SK-N-SH (cell line): ENCODE results near the gene PCDHGA9. TPM values are rescaled to one million over a fixed set of nuclear protein-coding genes. Genes with fewer than 3 reads are reported as not detected.
"Not testable (repeated sequence)": the region's sequence is repeated elsewhere in the genome, so short reads cannot be mapped to it uniquely, and the experiment has no call there.

ENCODE experiments used
- CTCF ChIA-PET: fragments of 300-600, 350-600 bp; formaldehyde crosslinking; extraction: SDS; loops from one replicate; lab custom pipeline; 2021; lab: Yijun Ruan, JAX
- POLR2A ChIA-PET: fragments of 350-600 bp; sonication (Branson Sonifier 250); formaldehyde crosslinking; extraction: SDS; loops from one replicate; lab custom pipeline; 2020; ENCODE audit warnings: antibody characterized with exemption, inconsistent platforms; lab: Yijun Ruan, JAX
- DNase-seq: peaks from one replicate; pipeline ENCODE4 v3.0.0; 2012
- H2AFZ ChIP-seq: fragments of 200-600 bp; sonication (generic); 2 replicates; pipeline ENCODE4 v1.8.1; 2016; ENCODE audit warnings: antibody characterized with exemption, mild to moderate bottlenecking, low read depth
- H3F3A ChIP-seq: fragments of 200-600 bp; sonication (generic); replicated peaks from 2 replicates; pipeline ENCODE3; 2016; ENCODE audit warnings: antibody characterized with exemption, mild to moderate bottlenecking; ENCODE audit not compliant: insufficient read depth
- H3K27ac ChIP-seq, 2 experiments: fragments of 200-500 bp in 1 of 2; fragments of 200-600 bp in 1 of 2; sonication (Bioruptor generic) in 1 of 2; sonication (generic), shearing (Covaris generic) in 1 of 2; 2 replicates each; pipeline versions ENCODE4 v1.5.1 to v1.6.1; 2014 to 2016; ENCODE audit warnings: low read depth in 2 of 2, inconsistent platforms in 1 of 2, low read length in 1 of 2, mild to moderate bottlenecking in 1 of 2, mixed read lengths in 1 of 2
- H3K27me3 ChIP-seq: fragments of 200-600 bp; sonication (generic), shearing (Covaris generic); 2 replicates; pipeline ENCODE4 v1.6.1; 2016; ENCODE audit warnings: mixed run types; ENCODE audit not compliant: insufficient read depth
- H3K36me3 ChIP-seq, 2 experiments: fragments of 200-500 bp in 1 of 2; fragments of 200-600 bp in 1 of 2; sonication (Bioruptor generic) in 1 of 2; sonication (generic) in 1 of 2; replicated peaks in 1 of 2; 2 replicates each; pipeline versions ENCODE3 to v1.5.1; 2014 to 2016; ENCODE audit warnings: low read length in 1 of 2, mild to moderate bottlenecking in 1 of 2; ENCODE audit not compliant: insufficient read depth in 2 of 2, control insufficient read depth in 1 of 2
- H3K4me1 ChIP-seq, 2 experiments: fragments of 200-500 bp in 1 of 2; fragments of 200-600 bp in 1 of 2; sonication (Bioruptor generic) in 1 of 2; sonication (generic), shearing (Covaris generic) in 1 of 2; 2 replicates each; pipeline versions ENCODE4 v1.5.1 to v1.6.1; 2014 to 2016; ENCODE audit warnings: low read depth in 1 of 2, low read length in 1 of 2, mixed run types in 1 of 2; ENCODE audit not compliant: insufficient read depth in 2 of 2, control insufficient read depth in 1 of 2
- H3K4me2 ChIP-seq: fragments of 200-600 bp; sonication (generic), shearing (Covaris generic); 2 replicates; pipeline ENCODE4 v1.6.1; 2017; ENCODE audit warnings: mixed run types
- H3K4me3 ChIP-seq, 2 experiments: fragments of 200-500 bp in 1 of 2; fragments of 200-600 bp in 1 of 2; sonication (Bioruptor generic) in 1 of 2; sonication (generic), shearing (Covaris generic) in 1 of 2; 2 replicates each; pipeline versions ENCODE4 v1.5.1 to v1.8.1; 2014 to 2016; ENCODE audit warnings: low read depth in 2 of 2, inconsistent platforms in 1 of 2, low read length in 1 of 2, mild to moderate bottlenecking in 1 of 2, mixed read lengths in 1 of 2, moderate library complexity in 1 of 2
- H3K79me2 ChIP-seq: fragments of 200-600 bp; sonication (generic); 2 replicates; pipeline ENCODE4 v1.8.1; 2017; ENCODE audit warnings: mild to moderate bottlenecking; ENCODE audit not compliant: insufficient read depth
- H3K9ac ChIP-seq: fragments of 200-600 bp; sonication (generic); 2 replicates; pipeline ENCODE4 v1.6.1; 2017; ENCODE audit warnings: mixed run types
- H3K9me2 ChIP-seq: fragments of 200-600 bp; sonication (generic); 2 replicates; pipeline ENCODE4 v1.6.1; 2017; ENCODE audit warnings: mixed run types
- H3K9me3 ChIP-seq: fragments of 200-600 bp; sonication (generic); 2 replicates; pipeline ENCODE4 v1.6.1; 2017; ENCODE audit warnings: mixed run types, mild to moderate bottlenecking, moderate library complexity
- H4K20me1 ChIP-seq: fragments of 200-600 bp; sonication (generic); 2 replicates; pipeline ENCODE4 v1.6.1; 2017; ENCODE audit warnings: mild to moderate bottlenecking, mixed run types; ENCODE audit not compliant: insufficient read depth
- CTCF ChIP-seq: fragments of 200-600 bp; sonication (generic); IDR thresholded peaks from 2 replicates; pipeline ENCODE4 v1.6.1; 2017; ENCODE audit warnings: antibody characterized with exemption, mild to moderate bottlenecking, moderate library complexity
- FOXM1 ChIP-seq: IDR thresholded peaks from 2 replicates; pipeline ENCODE4 v1.4.0; 2012; ENCODE audit warnings: low read depth, mild to moderate bottlenecking
- MEF2A ChIP-seq: IDR thresholded peaks from 2 replicates; pipeline ENCODE4 v1.4.0; 2012; ENCODE audit warnings: low read depth, borderline replicate concordance
- POLR2AphosphoS5 ChIP-seq: IDR thresholded peaks from 2 replicates; pipeline ENCODE4 v1.6.1; 2012; ENCODE audit warnings: low read depth, low read length
- WGBS: methylation state at CpG from one replicate; pipeline ENCODE4 v1.1.6; 2017; ENCODE audit warnings: low lambda C conversion rate; 5-methylcytosine and 5-hydroxymethylcytosine counted together
- polyA plus RNA-seq, 3 experiments: library from polyadenylated mRNA; depleted of rRNA; stranded (reverse); fragments of >200 nt; gene quantifications; 2 replicates each; pipeline ENCODE4 v1.2.3, GENCODE V29; 2012
- TF ChIP-seq, protein P1 (sequence below): IDR thresholded peaks from 2 replicates; pipeline ENCODE4 v1.4.0; 2012; ENCODE audit warnings: low read depth, borderline replicate concordance
- TF ChIP-seq, protein P2 (sequence below): fragments of 150-350 bp; IDR thresholded peaks from 2 replicates; pipeline ENCODE4 v1.6.1; 2016; ENCODE audit warnings: mild to moderate bottlenecking, low read depth, low read length

The PCDHGA9 gene
- polyA plus RNA-seq, 1 of the 3 experiments (the other 2 are of a cell fraction), result 0.16 TPM

DNA sequence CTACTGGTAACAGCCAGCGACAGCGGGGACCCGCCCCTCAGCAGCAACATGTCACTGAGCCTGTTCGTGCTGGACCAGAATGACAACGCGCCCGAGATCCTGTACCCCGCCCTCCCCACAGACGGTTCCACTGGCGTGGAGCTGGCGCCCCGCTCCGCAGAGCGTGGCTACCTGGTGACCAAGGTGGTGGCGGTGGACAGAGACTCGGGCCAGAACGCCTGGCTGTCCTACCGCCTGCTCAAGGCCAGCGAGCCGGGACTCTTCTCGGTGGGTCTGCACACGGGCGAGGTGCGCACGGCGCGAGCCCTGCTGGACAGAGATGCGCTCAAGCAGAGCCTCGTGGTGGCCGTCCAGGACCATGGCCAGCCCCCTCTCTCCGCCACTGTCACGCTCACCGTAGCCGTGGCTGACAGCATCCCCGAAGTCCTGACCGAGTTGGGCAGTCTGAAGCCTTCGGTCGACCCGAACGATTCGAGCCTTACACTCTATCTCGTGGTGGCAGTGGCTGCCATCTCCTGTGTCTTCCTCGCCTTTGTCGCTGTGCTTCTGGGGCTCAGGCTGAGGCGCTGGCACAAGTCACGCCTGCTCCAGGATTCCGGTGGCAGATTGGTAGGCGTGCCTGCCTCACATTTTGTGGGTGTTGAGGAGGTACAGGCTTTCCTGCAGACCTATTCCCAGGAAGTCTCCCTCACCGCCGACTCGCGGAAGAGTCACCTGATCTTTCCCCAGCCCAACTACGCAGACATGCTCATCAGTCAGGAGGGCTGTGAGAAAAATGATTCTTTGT is 8.0 kb upstream of the PCDHGA9 start:
- H3K9me3 ChIP-seq, H3F3A ChIP-seq, H4K20me1 ChIP-seq, H3K27me3 ChIP-seq, DNase-seq, H3K4me2 ChIP-seq, H3K9me2 ChIP-seq, H3K79me2 ChIP-seq, H3K4me1 ChIP-seq, H3K27ac ChIP-seq, H3K4me3 ChIP-seq, POLR2A ChIA-PET, H2AFZ ChIP-seq, H3K9ac ChIP-seq: not testable (repeated sequence)
- H3K36me3 ChIP-seq, result peaks cover 0 to 15% of the 10 kb centered on the region in 2 experiments
- 81% methylated on average over 24 of the region's 53 CpGs for WGBS
- CTCF ChIA-PET, result interaction anchor here (0.7 kb wide), 1 partner anchor 131 kb away, joined by 3 read pairs; no protein-coding TSS in a partner anchor

GRCh38 chr5:141397756-141398551 is 4.6 kb upstream of the PCDHGA9 start, which contains the start of gene PCDHGB5:
Gene PCDHGB5 (plus strand): TSS chr5:141397947. CDS start chr5:141398128, 181 bp downstream.
- POLR2A ChIA-PET, H3K27ac ChIP-seq, H3K36me3 ChIP-seq, H3K9ac ChIP-seq, H3K4me1 ChIP-seq, H3K79me2 ChIP-seq, DNase-seq, H3K4me2 ChIP-seq, H3K27me3 ChIP-seq, H3F3A ChIP-seq, H3K4me3 ChIP-seq, H3K9me2 ChIP-seq, H2AFZ ChIP-seq, H4K20me1 ChIP-seq: not testable (repeated sequence)
- H3K9me3 ChIP-seq, result peaks cover 11% of the 10 kb centered on the region
- CTCF ChIA-PET, result interaction anchor here (0.9 to 1.0 kb wide), 3 partner anchors 32 to 216 kb away, joined by 3 to 4 read pairs (median 3); partner anchors contain the start of genes PCDHB16 and PCDHGA12
- 61% methylated on average over 22 of the region's 43 CpGs for WGBS

GRCh38 chr5:141398608-141399007 is 4.0 kb upstream of the PCDHGA9 start:
- H2AFZ ChIP-seq, result no peak overlapping the region
- DNase-seq, result no peak
- H4K20me1 ChIP-seq, result no peaks in the 10 kb centered on the region
- TF ChIP-seq, protein P1, sequence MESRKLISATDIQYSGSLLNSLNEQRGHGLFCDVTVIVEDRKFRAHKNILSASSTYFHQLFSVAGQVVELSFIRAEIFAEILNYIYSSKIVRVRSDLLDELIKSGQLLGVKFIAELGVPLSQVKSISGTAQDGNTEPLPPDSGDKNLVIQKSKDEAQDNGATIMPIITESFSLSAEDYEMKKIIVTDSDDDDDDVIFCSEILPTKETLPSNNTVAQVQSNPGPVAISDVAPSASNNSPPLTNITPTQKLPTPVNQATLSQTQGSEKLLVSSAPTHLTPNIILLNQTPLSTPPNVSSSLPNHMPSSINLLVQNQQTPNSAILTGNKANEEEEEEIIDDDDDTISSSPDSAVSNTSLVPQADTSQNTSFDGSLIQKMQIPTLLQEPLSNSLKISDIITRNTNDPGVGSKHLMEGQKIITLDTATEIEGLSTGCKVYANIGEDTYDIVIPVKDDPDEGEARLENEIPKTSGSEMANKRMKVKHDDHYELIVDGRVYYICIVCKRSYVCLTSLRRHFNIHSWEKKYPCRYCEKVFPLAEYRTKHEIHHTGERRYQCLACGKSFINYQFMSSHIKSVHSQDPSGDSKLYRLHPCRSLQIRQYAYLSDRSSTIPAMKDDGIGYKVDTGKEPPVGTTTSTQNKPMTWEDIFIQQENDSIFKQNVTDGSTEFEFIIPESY, result no peak
- TF ChIP-seq CTCF (no peak), FOXM1 (no peak), POLR2AphosphoS5 (no peak), MEF2A (no peak)
- TF ChIP-seq, protein P2, sequence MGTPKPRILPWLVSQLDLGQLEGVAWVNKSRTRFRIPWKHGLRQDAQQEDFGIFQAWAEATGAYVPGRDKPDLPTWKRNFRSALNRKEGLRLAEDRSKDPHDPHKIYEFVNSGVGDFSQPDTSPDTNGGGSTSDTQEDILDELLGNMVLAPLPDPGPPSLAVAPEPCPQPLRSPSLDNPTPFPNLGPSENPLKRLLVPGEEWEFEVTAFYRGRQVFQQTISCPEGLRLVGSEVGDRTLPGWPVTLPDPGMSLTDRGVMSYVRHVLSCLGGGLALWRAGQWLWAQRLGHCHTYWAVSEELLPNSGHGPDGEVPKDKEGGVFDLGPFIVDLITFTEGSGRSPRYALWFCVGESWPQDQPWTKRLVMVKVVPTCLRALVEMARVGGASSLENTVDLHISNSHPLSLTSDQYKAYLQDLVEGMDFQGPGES, result no peak
- H3K79me2 ChIP-seq, result no peaks in the 10 kb centered on the region; the same call in 1 of the 2 replicates
- ChIA-PET POLR2A (no interaction called here), CTCF (interaction anchor here (1.0 kb wide), 1 partner anchor 159 kb away, joined by 4 read pairs; no protein-coding TSS in a partner anchor)
- 66% methylated on average over 14 of the region's 15 CpGs for WGBS
- peaks cover 0 to 2% of the 10 kb centered on the region in 2 experiments for H3K36me3 ChIP-seq
- H3K27ac ChIP-seq, result no peak overlapping the region
- no peaks in the 10 kb centered on the region for H3K9me2 ChIP-seq
- no peaks in the 10 kb centered on the region for H3K27me3 ChIP-seq
- H3K4me1 ChIP-seq, result no peaks in the 10 kb centered on the region
- H3F3A ChIP-seq, result no peaks in the 10 kb centered on the region
- no peak overlapping the region for H3K4me3 ChIP-seq
- peaks cover 9% of the 10 kb centered on the region for H3K9me3 ChIP-seq
- H3K4me2 ChIP-seq, result no peak overlapping the region
- H3K9ac ChIP-seq, result no peak overlapping the region
